SK-N-SH treated with all-trans-retinoic acid at 6 μM for 48 hours (cell line): ENCODE measurements around the gene NKD2.

Source experiments
- ARNTL ChIP-seq: fragments of 450-650 bp; formaldehyde crosslinking; IDR thresholded peaks from 2 replicates; pipeline ENCODE4 v1.5.0; 2020; ENCODE audit warnings: low read depth, mild to moderate bottlenecking, moderate library complexity, borderline replicate concordance
- ISL1 ChIP-seq: fragments of 250-450 bp; sonication (Bioruptor Pico); IDR thresholded peaks from 2 replicates; pipeline ENCODE4 v2.1.2; 2022; ENCODE audit warnings: mild to moderate bottlenecking, moderate library complexity
- RARB ChIP-seq: fragments of 250-450 bp; sonication (Bioruptor Pico); IDR thresholded peaks from 2 replicates; pipeline ENCODE4 v1.8.0; 2021; ENCODE audit warnings: mild to moderate bottlenecking, moderate library complexity
- ZC3H10 ChIP-seq: fragments of 250-450 bp; sonication (Bioruptor Pico); IDR thresholded peaks from 2 replicates; pipeline ENCODE4 v1.5.1; 2021; ENCODE audit warnings: mild to moderate bottlenecking, moderate library complexity

GRCh38 chr5:961002-961710 is 47.4 kb upstream of the NKD2 start:
- TF ChIP-seq ZC3H10 (CRISPR knock-in tag) = no peak
- TF ChIP-seq RARB (CRISPR knock-in tag) = no peak
- no peak for TF ChIP-seq ISL1 (CRISPR knock-in tag)
- no peak for TF ChIP-seq ARNTL (CRISPR knock-in tag)
